G401.6 (cell line): ENCODE results near the gene STKLD1.
"Not testable (repeated sequence)": the region's sequence is repeated elsewhere in the genome, so short reads cannot be mapped to it uniquely, and the experiment has no call there.

ENCODE experiments used
- FAIRE-seq: peaks from 2 replicates; lab custom pipeline; 2012; peaks lifted over from hg19 to GRCh38; lab: Jason Lieb, UNC

The STKLD1 gene

GRCh38 chr9:133362359-133363044 lies 13.7 kb upstream of the STKLD1 start:
- no peak for FAIRE-seq

- no peak for FAIRE-seq
Measured at GRCh38 chr9:133366435-133366834, 9.7 kb upstream of the STKLD1 start.

DNA sequence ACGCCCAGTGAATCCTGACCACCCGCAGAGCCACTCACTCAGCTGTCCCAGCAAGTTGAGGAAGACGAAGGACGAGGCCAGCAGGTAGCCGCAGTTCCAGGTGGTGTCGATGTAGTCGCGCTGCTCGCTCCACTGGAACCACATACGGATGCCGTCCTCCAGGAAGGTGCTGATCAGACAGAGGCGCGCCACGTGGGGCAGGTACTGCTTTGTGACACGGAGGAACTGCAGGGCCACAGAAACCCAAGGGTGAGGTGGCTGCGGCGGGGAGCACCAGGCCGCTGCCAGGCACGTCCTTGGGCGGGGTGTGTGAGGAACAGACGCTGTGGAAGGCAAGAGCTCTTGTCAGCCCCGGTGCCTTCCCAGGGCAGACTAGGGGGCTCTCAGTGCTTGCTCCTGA lies 8.9 kb upstream of the STKLD1 start:
- no peak for FAIRE-seq

DNA sequence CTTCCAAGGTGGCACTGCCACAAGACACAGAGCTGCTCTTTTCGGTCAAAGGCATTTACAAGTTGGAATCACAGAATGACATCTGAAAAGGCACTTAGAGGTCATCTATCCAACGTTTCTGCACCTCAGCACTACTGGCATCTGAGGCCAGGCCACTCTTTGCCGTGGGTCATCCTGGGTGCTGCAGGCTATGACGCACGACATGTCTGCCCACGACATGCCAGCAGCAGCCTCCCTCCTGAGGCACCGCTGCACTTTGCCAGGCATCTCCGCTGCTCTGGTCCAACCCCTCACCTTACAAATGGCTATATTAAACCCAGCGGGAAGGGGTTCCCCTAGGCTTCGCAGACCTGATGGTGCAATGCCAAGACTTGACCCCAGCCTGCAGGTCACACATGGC lies 8.4 kb upstream of the STKLD1 start:
- no peak for FAIRE-seq

GRCh38 chr9:133368249-133368881 lies 7.8 kb upstream of the STKLD1 start:
- no peak for FAIRE-seq

GRCh38 chr9:133369422-133369821 lies 6.7 kb upstream of the STKLD1 start:
- FAIRE-seq: no peak

- no peak for FAIRE-seq
Measured at GRCh38 chr9:133369933-133370332, 6.2 kb upstream of the STKLD1 start.

GRCh38 chr9:133370685-133371084 lies 5.5 kb upstream of the STKLD1 start:
- FAIRE-seq: no peak

DNA sequence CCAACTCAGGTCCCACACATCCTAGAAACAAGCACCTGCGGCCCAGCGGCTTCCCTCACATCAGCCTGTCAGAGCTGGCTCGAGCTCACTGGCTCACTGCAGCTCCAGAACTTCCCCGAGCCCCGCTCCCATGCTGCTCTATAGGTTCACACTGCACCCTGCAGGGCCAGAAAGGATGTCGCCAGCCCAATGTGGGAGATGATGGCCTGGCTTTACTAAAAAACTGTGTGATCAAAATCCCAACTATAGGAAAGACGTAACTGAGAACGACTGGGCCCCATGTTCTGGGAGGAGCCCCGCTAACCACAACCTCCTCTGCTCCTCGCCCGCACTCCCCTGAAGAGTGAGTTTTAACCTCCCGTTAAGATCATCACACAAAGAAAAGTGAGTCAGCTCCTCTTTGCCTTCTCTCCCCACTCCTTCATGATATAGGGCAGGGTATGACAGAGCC lies 4.9 kb upstream of the STKLD1 start:
- FAIRE-seq: no peak

DNA sequence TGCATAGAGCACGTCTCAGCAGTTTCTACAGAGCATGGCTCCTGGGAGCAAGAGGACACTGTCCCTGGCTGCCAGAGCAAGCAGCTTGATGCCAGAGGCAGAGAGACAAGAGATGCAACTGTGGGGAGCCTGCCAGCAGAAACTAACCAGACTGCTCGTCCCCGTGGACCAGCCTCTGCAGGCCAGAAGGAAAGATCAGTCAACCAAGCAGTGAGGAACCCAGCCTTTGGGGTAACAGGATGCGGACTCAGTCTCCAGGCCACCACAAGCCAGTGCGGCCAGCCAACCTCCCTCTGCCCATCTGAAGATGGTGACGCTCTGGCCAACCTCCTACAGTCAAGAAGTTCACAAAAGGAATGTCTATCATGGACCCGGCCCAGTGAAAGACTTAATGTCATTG lies 4.0 kb upstream of the STKLD1 start:
- no peak for FAIRE-seq

DNA sequence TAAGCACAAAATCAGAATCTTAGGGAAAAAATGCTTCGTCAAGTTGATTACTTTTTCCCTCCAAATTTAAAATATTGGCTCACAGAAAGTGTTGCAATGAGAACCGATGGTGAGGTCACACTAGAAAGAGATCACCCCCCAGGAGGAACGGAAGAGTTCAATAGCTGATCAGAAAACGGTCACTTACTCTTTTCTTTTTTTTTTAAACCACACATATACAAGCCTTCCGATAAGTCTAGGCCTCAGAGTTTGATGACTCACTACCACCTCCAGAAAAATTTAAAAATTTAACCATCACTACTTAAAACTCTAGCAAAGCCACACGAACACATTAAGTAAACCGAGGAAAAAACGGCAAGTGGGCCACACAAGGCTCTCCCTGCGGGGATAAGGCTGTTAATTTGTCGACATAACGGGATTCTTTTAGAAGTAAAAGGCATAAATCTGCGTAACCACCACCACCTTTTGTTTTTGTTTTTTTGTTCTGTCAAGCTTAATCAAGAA lies 1.5 kb upstream of the STKLD1 start:
- no peak for FAIRE-seq

DNA sequence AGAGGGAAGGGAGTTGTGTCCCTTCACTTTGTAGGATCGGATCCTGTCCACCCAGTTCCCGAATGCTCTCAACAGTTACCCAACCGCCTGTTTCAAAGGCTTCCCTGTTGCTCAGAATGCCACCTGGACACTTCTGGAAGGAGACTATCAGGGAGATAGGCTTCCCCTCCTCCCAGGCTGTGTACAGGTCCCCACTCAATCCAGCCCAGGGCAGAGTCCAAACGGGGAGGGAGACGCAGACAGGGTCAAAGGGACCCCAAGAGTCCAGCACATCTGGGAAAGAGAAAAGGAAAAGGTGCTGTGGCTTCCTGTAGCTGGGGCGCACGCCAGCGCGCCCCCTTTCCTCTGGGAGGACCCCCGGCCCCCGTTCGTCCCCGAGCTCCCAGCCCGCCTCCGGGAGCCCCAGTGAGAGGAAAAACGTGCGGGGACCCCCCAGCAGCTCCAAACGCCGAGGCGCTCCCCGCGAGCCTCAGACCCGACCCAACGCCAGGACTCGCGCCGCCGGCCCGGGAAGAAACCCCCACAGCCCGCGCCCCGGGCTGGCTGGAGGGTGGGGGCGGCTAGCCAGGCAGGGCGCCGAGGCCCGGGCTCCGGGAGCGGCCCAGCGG lies 946 bp upstream of the STKLD1 start:
- no peak for FAIRE-seq

DNA sequence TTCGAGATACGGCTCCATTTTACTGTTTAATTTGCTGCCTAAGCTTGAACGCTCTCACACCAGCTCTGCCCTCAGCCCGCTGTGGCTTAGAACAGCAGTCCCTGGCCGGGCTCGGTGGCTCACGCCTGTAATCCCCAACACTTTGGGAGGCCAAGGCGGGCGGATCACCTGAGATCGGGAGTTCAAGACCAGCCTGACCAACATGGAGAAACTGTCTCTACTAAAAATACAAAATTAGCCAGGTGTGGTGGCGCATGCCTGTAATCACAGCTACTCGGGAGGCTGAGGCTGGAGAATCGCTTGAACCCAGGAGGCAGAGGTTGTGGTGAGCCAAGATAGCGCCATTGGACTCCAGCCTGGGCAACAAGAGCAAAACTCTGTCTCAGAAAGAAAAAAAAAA lies 1.1 kb downstream of the STKLD1 start:
- FAIRE-seq: not testable (repeated sequence)

- no peak for FAIRE-seq
Measured at GRCh38 chr9:133377721-133378216, 1.6 kb downstream of the STKLD1 start.

DNA sequence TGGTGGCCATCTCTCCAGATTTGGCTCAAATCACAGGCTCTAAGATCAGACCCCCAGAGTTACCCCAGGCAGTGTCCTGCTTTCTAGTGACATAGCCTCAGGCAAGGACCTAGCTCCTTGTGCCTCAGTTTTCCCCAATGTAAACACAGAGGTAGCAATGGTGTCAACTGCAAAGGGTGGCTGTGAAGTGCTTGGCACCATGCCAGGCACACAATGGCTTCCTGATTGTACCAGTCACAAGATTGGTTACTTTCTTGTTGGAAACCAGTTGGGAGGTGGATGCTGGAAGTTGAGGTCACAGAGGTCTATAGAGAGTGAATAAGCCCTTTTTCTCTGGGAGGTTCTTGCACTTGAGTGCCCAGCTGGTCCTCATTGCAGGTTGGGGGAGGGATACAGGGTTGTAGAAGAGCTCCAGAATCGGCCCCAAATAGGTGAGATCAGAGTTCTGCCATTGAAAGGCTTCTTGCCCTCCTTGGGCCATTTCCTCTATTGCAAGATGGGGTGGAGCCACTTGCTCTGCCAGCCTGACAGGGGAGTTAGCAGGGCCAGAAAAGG lies 2.3 kb downstream of the STKLD1 start:
- no peak for FAIRE-seq

DNA sequence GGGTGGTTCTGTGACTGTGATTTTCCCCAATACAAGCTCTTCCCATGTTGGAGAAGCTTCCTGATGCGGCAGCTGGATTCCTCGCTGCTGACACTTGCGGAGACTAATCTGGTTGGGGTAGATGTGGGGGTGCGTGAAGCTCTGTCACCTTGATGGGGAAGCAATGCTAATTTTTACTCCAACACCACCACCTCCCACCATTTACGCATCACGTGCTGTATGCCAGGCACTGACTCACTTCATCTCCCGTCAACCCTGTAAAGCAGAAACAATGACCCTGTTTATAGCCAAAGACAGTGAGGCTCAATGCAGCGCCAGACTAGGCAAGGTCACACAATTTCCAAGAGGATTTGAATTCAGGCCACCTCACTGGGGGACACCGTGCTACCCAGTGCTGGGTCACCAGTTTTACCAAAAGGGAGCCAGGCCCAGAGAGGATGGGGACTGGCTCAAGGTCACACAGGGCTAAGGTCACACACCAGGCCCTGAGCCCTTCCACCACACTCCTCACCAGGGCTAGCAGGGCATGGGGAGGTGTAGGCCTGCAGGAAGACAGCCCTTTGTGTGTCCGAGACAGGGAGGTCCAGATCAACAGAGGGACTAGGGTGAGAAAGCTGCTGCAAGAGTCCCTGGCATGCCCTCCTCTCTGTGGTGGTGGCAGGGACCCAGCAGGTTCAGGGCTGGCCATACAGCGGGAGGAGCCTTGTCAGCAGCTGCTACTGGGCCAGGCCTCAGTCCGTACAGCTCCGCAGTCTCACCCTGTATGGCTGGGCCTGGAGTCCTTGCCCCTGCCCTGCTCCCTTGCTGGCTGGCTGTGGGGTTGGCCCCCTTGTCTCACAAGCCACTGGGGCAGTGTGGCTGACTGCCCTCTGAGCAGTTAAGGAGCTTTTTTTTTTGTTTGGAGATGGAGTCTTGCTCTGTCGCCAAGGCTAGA lies 3.3 kb downstream of the STKLD1 start:
- no peak for FAIRE-seq

- FAIRE-seq: no peak
Measured at GRCh38 chr9:133380734-133381133, 4.6 kb downstream of the STKLD1 start.

GRCh38 chr9:133382507-133383141 lies 6.5 kb downstream of the STKLD1 start:
- FAIRE-seq: no peak

DNA sequence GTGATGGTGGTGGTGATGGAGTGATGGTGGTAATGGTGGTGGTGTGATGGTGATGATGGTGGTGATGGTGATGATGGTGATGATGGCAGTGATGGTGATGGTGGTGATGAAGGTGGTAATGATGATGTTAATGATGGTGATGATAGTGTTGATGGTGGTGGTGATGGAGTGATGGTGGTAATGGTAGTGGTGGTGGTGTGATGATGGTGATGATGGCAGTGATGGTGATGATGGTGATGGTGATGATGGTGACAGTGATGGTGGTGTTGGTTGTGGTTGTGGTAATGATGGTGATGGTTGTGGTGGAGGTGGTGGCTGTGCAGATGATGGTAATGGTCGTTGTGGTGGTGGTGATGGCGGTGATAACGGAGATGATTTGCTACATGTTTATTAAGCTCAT lies 7.3 kb downstream of the STKLD1 start:
- FAIRE-seq: no peak

DNA sequence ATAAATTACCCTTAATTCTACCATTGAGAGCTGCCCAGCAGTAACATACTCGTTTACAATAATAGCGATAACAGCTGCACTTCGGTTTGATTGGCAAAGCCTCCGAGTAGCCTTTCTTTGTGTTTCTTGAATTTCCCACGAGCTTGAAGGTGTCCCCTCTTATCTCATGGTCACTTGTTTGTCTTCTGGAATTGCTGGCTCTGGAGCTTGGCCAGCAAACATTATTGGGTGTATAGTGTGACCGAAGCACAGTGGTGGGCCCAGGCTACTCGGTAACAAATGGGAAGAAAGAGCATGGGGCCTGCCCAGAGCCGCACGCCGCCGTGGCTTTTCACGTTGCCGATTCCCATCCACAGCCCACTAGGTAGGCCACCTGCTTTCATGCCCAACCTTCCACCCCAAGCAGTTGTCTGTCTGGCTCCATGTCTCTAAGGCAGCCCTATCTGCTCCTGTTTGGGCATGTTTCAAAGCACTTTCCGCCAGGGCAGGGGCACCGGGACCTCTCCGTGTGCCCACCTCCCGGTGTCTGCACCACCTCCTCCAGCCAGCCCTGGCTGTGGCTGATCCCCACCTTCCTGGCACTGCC lies 8.7 kb downstream of the STKLD1 start:
- no peak for FAIRE-seq

GRCh38 chr9:133385452-133385851 lies 9.3 kb downstream of the STKLD1 start:
- FAIRE-seq: no peak
